Endodermal cell (in vitro differentiated cells): ENCODE results near the gene SLC13A3. TPM values are rescaled to one million over a fixed set of nuclear protein-coding genes. Genes with fewer than 3 reads are reported as not detected.

Source experiments
- DNase-seq: peaks from one replicate; pipeline ENCODE4 v3.0.0-alpha.2; 2017
- H3K27ac ChIP-seq: 2 replicates; pipeline ENCODE4 v1.5.1; 2013; ENCODE audit warnings: mild to moderate bottlenecking, low read depth, low read length, moderate library complexity
- H3K27me3 ChIP-seq: 2 replicates; pipeline ENCODE4 v1.6.1; 2013; ENCODE audit warnings: mild to moderate bottlenecking, low read length, moderate library complexity; ENCODE audit not compliant: insufficient read depth, control insufficient read depth, poor library complexity, severe bottlenecking
- H3K36me3 ChIP-seq: 2 replicates; pipeline ENCODE4 v1.7.0; 2013; ENCODE audit warnings: mild to moderate bottlenecking, low read length, moderate library complexity; ENCODE audit not compliant: control insufficient read depth, insufficient read depth
- H3K4me1 ChIP-seq: one replicate; pipeline ENCODE4 v1.7.0; 2013; ENCODE audit warnings: low read length; ENCODE audit not compliant: control insufficient read depth, insufficient read depth
- H3K4me3 ChIP-seq: 2 replicates; pipeline ENCODE4 v1.5.1; 2013; ENCODE audit warnings: mild to moderate bottlenecking, low read length, moderate library complexity
- H3K9ac ChIP-seq: 2 replicates; pipeline ENCODE4 v1.6.1; 2013; ENCODE audit warnings: mild to moderate bottlenecking, low read length, moderate library complexity; ENCODE audit not compliant: poor library complexity, severe bottlenecking; ENCODE audit errors: extremely low read depth
- H3K9me3 ChIP-seq: 2 replicates; pipeline ENCODE4 v1.6.1; 2013; ENCODE audit warnings: mild to moderate bottlenecking, low read length, moderate library complexity; ENCODE audit not compliant: control insufficient read depth
- H3K27ac Mint-ChIP-seq: 2 replicates; pipeline ENCODE4 v1.8.0; 2020; ENCODE audit warnings: mixed read lengths
- H3K27me3 Mint-ChIP-seq: 2 replicates; pipeline ENCODE4 v1.8.0; 2021; ENCODE audit warnings: mild to moderate bottlenecking, mixed read lengths; ENCODE audit not compliant: insufficient read depth
- H3K36me3 Mint-ChIP-seq: 2 replicates; pipeline ENCODE4 v1.8.0; 2020; ENCODE audit warnings: low read depth, mixed read lengths
- H3K4me1 Mint-ChIP-seq: 2 replicates; pipeline ENCODE4 v1.8.0; 2020; ENCODE audit warnings: mixed read lengths
- H3K4me3 Mint-ChIP-seq: 2 replicates; pipeline ENCODE4 v1.8.0; 2020; ENCODE audit warnings: mild to moderate bottlenecking, moderate library complexity, mixed read lengths
- H3K9me3 Mint-ChIP-seq: 2 replicates; pipeline ENCODE4 v1.8.0; 2020; ENCODE audit warnings: mild to moderate bottlenecking, mixed read lengths
- WGBS, 2 experiments: methylation state at CpG; one replicate each; pipeline versions ENCODE4 v1.1.5 to v1.1.7; 2013; ENCODE audit warnings: missing lambda C conversion rate in 2 of 2, mixed read lengths in 1 of 2; ENCODE audit not compliant: insufficient coverage in 1 of 2, insufficient read length in 1 of 2; 5-methylcytosine and 5-hydroxymethylcytosine counted together
- total RNA-seq, 2 donors: library from RNA; stranded (reverse); fragmentation: NEBNext Ultra II Directional in 1 of 2; extraction: Animal tissue kit (Norgen Biotek cat#: 25700) in 1 of 2; gene quantifications; 2 replicates in 1 of 2; 3 replicates in 1 of 2; pipeline ENCODE4 v1.2.1, GENCODE V29; 2021
- TF ChIP-seq, protein P1 (sequence below): fragments of 200-600 bp; sonication (generic); conservative IDR thresholded peaks from 2 replicates; pipeline ENCODE4 v1.5.0; 2021; ENCODE audit warnings: antibody characterized with exemption, mild to moderate bottlenecking

SLC13A3 gene
- total RNA-seq, 2 donors from 2014 or later, result 7.3 to 9.0 TPM

- TF ChIP-seq, protein P1, sequence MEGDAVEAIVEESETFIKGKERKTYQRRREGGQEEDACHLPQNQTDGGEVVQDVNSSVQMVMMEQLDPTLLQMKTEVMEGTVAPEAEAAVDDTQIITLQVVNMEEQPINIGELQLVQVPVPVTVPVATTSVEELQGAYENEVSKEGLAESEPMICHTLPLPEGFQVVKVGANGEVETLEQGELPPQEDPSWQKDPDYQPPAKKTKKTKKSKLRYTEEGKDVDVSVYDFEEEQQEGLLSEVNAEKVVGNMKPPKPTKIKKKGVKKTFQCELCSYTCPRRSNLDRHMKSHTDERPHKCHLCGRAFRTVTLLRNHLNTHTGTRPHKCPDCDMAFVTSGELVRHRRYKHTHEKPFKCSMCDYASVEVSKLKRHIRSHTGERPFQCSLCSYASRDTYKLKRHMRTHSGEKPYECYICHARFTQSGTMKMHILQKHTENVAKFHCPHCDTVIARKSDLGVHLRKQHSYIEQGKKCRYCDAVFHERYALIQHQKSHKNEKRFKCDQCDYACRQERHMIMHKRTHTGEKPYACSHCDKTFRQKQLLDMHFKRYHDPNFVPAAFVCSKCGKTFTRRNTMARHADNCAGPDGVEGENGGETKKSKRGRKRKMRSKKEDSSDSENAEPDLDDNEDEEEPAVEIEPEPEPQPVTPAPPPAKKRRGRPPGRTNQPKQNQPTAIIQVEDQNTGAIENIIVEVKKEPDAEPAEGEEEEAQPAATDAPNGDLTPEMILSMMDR, result no peak
- no peak overlapping the region for H3K9ac ChIP-seq
- WGBS, 2 experiments, result 89 to 92% methylated on average over 2 to 7 of the region's 7 CpGs
Observed at GRCh38 chr20:46657618-46658017, 6.4 kb upstream of the SLC13A3 start.

GRCh38 chr20:46657137-46657536 is 5.9 kb upstream of the SLC13A3 start:
- Mint-ChIP-seq H3K9me3 (no peaks in the 10 kb centered on the region), H3K4me1 (no peaks in the 10 kb centered on the region), H3K36me3 (no peaks in the 10 kb centered on the region), H3K27me3 (peaks cover 20% of the 10 kb centered on the region), H3K27ac (no peak overlapping the region), H3K4me3 (no peak overlapping the region)
- Histone ChIP-seq H3K27me3 (peaks cover 22% of the 10 kb centered on the region), H3K36me3 (no peaks in the 10 kb centered on the region), H3K27ac (no peak overlapping the region), H3K9me3 (peaks cover 13% of the 10 kb centered on the region), H3K4me3 (no peak overlapping the region), H3K9ac (no peak overlapping the region), H3K4me1 (no peaks in the 10 kb centered on the region)
- DNase-seq, result no peak
- TF ChIP-seq, protein P1, result no peak
- 84 to 90% methylated on average over 7 to 8 of the region's 8 CpGs for WGBS, 2 experiments

More at GRCh38 chr20:46657618-46658017, 6.4 kb upstream of the SLC13A3 start:
- Mint-ChIP-seq H3K27ac (no peak overlapping the region), H3K4me3 (no peak overlapping the region), H3K36me3 (no peaks in the 10 kb centered on the region), H3K27me3 (peaks cover 17% of the 10 kb centered on the region), H3K9me3 (no peaks in the 10 kb centered on the region), H3K4me1 (no peaks in the 10 kb centered on the region)
- H3K27me3 ChIP-seq, result peaks cover 17% of the 10 kb centered on the region
- no peak for DNase-seq
- peaks cover 13% of the 10 kb centered on the region for H3K9me3 ChIP-seq
- no peaks in the 10 kb centered on the region for H3K36me3 ChIP-seq
- no peak overlapping the region for H3K27ac ChIP-seq
- no peak overlapping the region for H3K4me3 ChIP-seq
- no peaks in the 10 kb centered on the region for H3K4me1 ChIP-seq

- Histone ChIP-seq H3K27me3 (peaks cover 52% of the 10 kb centered on the region), H3K4me3 (no peak overlapping the region), H3K27ac (no peak overlapping the region), H3K9ac (no peak overlapping the region), H3K36me3 (no peaks in the 10 kb centered on the region), H3K9me3 (peaks cover 3% of the 10 kb centered on the region), H3K4me1 (peaks cover 8% of the 10 kb centered on the region)
- H3K27me3 Mint-ChIP-seq, result peaks cover 57% of the 10 kb centered on the region
- TF ChIP-seq, protein P1, result no peak
- no peak overlapping the region for H3K4me3 Mint-ChIP-seq
- no peak for DNase-seq
- H3K27ac Mint-ChIP-seq, result no peak overlapping the region
- H3K4me1 Mint-ChIP-seq, result peaks cover 10% of the 10 kb centered on the region
- no peaks in the 10 kb centered on the region for H3K36me3 Mint-ChIP-seq
- H3K9me3 Mint-ChIP-seq, result no peaks in the 10 kb centered on the region
Observed at GRCh38 chr20:46652699-46653098, 1.4 kb upstream of the SLC13A3 start.
